Measurements from ENCODE around the gene SOHLH2.

- no peak for TF ChIP-seq POLR2A (IDR thresholded peaks at IDR 0.05)
- no peak for TF ChIP-seq CTCF (IDR thresholded peaks at IDR 0.05)
These were observed 23.6 kb downstream of the SOHLH2 start for GRCh38 chr13:36190771-36191170.
